ENCODE data around the gene TBC1D28.
"Not testable (repeated sequence)": the region's sequence is repeated elsewhere in the genome, so short reads cannot be mapped to it uniquely, and the experiment has no call there.

The TBC1D28 gene

GRCh38 chr17:18644291-18644690 lies at the start of gene TBC1D28:
TBC1D28 (minus strand) TSS chr17:18644391; CDS start chr17:18641352, 3,039 bp downstream.
- DNase-seq (ENCODE audit: low spot score): not testable (repeated sequence)

GRCh38 chr17:18682668-18683067 lies 38.5 kb upstream of the TBC1D28 start:
- not testable (repeated sequence) for DNase-seq (ENCODE audit: low spot score)

- DNase-seq (ENCODE audit: low spot score): peak; percentile 76
Observed at GRCh38 chr17:18681767-18682571, 37.8 kb upstream of the TBC1D28 start, which contains the start of gene FOXO3B. FOXO3B (minus strand) TSS chr17:18682314; CDS start chr17:18681651, 663 bp downstream.

- not testable (repeated sequence) for DNase-seq (ENCODE audit: low spot score)
Observed at GRCh38 chr17:18677381-18677780, 33.2 kb upstream of the TBC1D28 start.

GRCh38 chr17:18676928-18677327 lies 32.7 kb upstream of the TBC1D28 start:
- not testable (repeated sequence) for DNase-seq (ENCODE audit: low spot score)

- not testable (repeated sequence) for DNase-seq (ENCODE audit: low spot score)
Observed at GRCh38 chr17:18672395-18673227, 28.4 kb upstream of the TBC1D28 start.

GRCh38 chr17:18668625-18669024 lies 24.4 kb upstream of the TBC1D28 start:
- not testable (repeated sequence) for DNase-seq (ENCODE audit: low spot score)

- DNase-seq (ENCODE audit: low spot score): not testable (repeated sequence)
Observed at GRCh38 chr17:18667535-18667934, 23.3 kb upstream of the TBC1D28 start.

- DNase-seq (ENCODE audit: low spot score): not testable (repeated sequence)
Observed at GRCh38 chr17:18666326-18666725, 22.1 kb upstream of the TBC1D28 start.

GRCh38 chr17:18661924-18662624 lies 17.9 kb upstream of the TBC1D28 start:
- DNase-seq (ENCODE audit: low spot score): not testable (repeated sequence)

- DNase-seq (ENCODE audit: low spot score): not testable (repeated sequence)
Observed at GRCh38 chr17:18650094-18650493, 5.9 kb upstream of the TBC1D28 start.

GRCh38 chr17:18643124-18643523 lies 1.1 kb downstream of the TBC1D28 start:
- not testable (repeated sequence) for DNase-seq (ENCODE audit: low spot score)

GRCh38 chr17:18638357-18638756 lies 5.8 kb downstream of the TBC1D28 start:
- not testable (repeated sequence) for DNase-seq (ENCODE audit: low spot score)

GRCh38 chr17:18636237-18636636 lies 8.0 kb downstream of the TBC1D28 start:
- DNase-seq (ENCODE audit: low spot score): not testable (repeated sequence)

GRCh38 chr17:18635773-18636172 lies 8.4 kb downstream of the TBC1D28 start:
- DNase-seq (ENCODE audit: low spot score): not testable (repeated sequence)

GRCh38 chr17:18634550-18635263 lies 9.5 kb downstream of the TBC1D28 start:
- DNase-seq (ENCODE audit: low spot score): not testable (repeated sequence)

- no peak for DNase-seq (ENCODE audit: low spot score)
Observed at GRCh38 chr17:18626152-18626870, 17.9 kb downstream of the TBC1D28 start.

GRCh38 chr17:18625509-18626104 lies 18.6 kb downstream of the TBC1D28 start:
- DNase-seq (ENCODE audit: low spot score): peak; percentile 71

GRCh38 chr17:18624862-18625501 lies 19.2 kb downstream of the TBC1D28 start:
- not testable (repeated sequence) for DNase-seq (ENCODE audit: low spot score)

- DNase-seq (ENCODE audit: low spot score): not testable (repeated sequence)
Observed at GRCh38 chr17:18617613-18618012, 26.6 kb downstream of the TBC1D28 start.

Data from AG20443 (cell line).